GM19452 (cell line): Measurements from ENCODE around the gene DPP10.

ENCODE experiments used
- ATAC-seq: cut with Tn5 transposase; IDR thresholded peaks from one replicate; pipeline ENCODE4 v1.9.1; 2021; ENCODE audit not compliant: unreplicated experiment

Gene DPP10

DNA sequence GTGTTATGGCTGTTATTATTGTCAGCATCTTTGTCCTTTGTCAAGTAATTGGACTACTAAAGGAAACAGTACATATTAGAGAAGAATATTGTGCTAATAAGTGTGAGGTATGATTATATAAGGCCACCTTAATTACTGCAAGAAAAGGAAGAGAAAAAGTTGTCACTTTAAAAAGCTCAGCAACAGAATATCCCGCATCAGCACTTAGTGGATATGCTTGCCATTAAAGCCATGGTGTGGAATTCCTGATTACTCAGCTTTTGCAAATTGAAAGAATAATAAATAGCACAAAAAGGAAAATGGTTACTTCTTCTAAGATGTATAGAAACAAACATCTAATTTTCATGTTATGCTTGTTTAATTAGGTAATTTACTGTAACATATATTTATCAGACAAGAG is 347.5 kb downstream of the DPP10 start:
- no peak for ATAC-seq

DNA sequence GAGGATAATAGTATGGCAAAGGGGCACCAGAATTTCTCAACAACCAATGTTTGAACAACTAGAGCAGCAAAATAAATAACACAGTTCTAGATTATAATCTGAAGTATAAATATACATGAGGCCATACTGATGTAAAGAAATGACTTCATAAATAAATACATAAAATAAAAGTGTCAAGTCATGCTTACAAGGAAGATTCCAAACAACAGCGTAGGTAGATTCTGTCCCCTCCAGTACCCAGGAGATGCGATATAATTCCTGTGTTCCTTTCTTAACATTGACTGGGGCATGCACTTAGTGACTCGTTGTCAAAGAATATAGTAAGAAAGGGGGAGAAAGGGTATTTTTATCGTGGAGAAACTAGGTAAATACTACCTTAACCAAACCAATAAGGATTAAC is 355.1 kb downstream of the DPP10 start:
- ATAC-seq: no peak

DNA sequence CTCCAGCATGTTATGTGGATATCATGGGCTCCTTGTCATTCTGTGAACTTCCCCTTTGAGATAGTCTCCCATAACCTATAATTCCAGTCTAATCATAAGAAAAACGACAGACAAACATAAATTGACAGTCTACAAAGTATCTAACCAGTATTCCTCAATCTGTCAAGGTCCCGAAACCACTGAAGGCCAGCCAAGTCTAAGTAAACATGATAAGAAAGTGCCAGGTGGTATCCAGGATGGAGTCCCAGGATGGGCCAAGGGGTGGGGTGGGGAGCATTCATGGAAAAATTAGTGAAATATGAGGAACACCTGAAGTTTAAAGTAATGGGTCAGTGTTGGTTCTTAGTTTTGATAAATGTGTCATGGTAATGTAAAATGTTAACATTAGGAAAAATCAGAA is 355.5 kb downstream of the DPP10 start:
- ATAC-seq: no peak

DNA sequence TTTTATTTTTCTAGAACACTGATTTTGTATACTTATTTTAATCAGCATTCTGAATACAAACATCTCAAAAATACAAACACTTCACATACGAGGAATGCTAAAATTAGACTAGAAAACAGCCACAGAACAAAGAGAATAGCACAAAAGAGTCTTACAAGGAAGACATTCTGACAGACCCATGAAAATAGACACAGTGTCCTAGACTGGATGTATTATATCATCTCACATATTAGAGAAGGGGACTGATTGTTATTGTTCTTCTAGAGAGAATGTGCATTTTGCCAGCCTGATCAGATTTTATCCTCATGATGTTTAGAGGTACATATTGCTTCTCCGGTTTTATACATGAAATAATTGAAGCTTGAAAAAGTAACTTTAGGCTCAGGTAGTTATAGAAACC is 357.9 kb downstream of the DPP10 start:
- ATAC-seq: no peak

DNA sequence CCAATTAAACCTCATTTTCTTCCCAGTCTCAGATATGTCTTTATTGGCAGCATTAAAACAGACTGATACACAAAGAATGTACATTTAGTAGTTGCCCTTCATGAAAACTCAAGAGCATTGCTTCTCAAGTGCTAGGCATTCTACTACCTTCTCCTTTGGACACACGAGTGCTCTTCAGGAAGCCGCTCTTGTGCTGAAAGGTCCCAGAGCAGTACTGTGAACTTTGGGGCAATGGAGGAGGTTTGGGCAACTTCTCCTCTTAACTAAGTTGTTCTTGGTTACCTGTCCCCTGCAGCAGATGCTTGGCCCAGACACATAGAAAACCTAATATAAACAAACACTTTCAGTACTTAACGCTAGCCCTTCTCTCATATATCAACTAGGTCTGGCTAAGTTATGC is 362.8 kb downstream of the DPP10 start:
- no peak for ATAC-seq

DNA sequence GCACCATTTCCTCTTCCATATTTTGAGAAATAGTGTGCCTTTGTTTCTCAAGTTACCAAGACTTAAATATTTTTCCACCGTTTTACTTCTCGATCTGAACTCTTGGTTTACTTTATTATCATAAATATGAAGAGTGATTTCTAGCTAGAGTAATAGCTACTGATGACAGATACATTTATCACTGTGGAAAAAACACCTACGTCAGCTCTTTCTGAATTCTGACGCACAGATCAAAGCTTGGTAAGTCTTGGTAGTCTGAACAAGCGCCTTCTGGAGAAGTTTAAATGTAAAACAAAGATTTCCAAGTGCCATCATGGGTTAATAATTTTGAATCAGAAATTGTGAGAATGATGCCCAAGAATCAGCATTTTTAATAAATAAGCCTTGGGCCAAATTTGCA is 367.7 kb downstream of the DPP10 start:
- no peak for ATAC-seq

DNA sequence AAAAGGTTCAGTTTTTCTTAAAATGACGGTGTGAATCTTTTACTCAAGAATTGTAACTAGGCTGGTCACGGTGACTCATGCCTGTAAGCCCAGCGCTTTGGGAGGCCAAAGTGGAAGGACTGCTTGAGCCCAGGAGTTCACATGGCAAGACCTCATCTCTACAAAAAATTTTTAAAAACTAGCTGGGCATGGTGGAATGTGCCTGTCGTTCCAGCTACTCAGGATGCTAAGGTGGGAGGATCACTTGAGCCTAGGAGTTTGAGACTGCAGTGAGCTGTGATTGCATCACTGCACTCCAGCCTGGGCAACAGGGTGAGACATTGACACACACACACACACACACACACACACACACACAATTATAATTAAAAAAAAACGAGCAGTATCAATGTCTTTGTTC is 369.8 kb downstream of the DPP10 start:
- no peak for ATAC-seq

DNA sequence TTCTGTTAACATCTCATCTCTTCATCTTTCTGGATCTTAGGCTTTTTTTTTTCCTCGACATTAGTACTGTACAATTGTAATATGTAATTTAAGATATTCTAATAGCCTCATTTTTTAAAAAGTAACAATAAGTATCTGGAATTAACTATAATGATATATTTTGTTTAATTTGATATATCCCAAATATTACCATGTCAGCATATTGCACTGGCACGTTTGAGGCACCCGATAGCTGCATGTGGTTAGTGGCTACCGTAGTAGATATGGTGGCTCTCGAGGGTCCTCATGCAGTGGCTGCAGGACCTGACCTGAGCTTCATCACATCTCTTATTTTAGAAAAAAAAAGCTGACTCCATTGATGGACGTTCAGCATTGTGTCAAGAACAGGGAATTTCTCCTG is 371.9 kb downstream of the DPP10 start:
- ATAC-seq: no peak

DNA sequence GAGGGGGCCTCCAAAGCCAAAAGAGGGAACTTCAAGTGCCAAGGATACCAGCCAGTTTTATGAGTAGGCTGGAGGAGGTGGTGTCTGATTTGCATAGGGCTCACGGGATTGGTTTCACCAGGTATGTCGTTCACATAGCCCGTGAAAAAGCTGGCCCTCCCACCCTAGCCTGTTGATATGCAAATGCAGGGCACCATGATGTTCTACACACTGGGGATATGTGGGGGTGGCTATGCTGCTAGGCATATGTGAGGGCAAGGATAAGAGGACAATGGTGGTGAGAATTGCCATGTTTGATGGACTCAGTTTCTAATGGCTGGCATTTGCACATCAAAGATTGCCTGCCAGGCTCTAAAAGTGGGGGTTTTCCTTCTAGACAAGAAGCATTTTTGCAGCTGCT is 378.6 kb downstream of the DPP10 start:
- ATAC-seq: no peak

DNA sequence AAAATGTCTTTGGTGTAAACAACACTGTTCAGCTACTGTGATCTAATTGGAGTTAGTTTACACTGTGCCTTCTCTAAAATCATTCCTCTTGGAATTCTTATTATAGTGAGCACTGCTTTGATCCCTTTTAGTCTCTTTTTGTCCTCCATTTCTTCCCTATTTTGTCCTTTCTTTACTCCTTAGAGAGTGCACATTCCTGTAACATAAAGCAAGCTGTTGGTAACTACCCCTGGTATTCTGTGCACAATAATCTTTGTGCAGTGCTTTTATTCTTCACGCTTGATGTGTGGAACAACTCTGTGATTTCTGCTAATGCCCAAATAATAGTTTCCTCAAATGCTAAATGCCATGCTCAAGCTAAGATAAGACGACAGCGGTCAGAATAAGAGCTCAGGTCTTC is 401.5 kb downstream of the DPP10 start:
- no peak for ATAC-seq

DNA sequence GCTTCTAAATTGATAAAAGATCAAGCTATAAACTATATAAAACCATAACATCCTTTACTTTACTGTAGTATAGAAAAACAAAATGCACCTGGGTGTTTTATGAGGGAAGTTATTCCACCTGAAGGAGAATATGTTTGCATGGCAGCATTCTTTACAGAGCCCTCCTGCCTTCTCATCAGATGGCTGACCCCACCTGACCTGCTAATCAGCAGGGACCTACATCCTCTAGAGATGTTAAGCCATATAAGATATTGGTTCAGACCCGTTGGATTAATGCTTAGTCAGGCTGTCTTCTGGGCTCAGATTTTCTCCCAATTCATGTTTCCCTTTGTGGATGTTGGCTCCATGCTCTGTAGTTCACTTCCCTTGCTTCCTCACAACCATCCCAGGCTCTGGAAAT is 414.8 kb downstream of the DPP10 start:
- no peak for ATAC-seq

DNA sequence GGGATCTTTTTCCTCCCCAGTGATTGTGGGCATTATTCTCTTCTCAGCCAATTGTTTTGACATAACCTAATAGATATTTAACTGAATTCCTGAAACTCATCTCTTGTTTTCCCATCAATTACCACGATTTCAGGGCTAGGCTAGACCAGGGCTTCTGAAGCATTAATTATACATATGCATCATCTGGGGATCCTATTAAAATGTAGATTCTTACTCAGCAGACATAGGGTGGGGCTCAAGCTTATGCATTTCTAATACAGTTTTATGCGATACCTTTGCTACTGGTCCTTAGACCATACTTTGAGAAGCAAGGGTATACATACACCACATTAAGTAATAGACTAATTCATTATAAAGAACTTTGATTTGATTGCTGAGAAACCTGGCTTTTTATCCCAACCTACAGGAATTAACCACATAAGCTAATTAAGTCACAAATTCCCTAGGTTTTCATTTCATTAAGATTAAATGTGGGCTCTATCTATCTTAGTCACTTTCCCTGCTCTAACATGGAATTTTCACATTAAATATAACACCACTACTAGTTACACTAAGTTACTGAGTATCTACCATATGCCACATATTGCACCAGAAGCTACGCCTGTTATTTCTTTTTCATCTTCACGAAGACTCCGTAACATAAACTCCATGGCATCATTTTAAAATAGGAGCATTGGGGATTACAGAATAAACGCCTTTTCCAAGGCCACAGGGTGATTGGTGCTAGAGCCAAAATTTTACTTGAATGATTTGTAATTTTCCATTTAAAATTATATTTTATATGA is 417.5 kb downstream of the DPP10 start:
- ATAC-seq: no peak

DNA sequence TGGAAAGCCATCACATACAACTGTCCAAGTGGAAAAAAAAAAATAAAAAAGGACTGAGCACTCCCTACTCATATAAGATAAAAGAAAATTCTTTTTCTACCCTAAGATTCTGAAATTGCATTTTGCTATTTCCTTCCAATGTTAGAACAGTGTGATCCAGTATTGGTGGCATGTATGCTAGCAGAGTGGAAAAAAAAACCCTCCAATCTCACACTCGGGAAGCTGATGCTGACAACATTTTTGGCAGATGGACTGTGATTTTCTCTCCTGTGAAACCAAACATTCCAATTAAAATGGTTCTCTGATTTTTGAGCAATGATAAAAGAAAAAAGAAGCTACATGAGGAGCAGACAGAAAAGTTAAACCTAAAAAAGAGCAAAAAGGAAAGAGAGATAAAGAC is 419.8 kb downstream of the DPP10 start:
- no peak for ATAC-seq

DNA sequence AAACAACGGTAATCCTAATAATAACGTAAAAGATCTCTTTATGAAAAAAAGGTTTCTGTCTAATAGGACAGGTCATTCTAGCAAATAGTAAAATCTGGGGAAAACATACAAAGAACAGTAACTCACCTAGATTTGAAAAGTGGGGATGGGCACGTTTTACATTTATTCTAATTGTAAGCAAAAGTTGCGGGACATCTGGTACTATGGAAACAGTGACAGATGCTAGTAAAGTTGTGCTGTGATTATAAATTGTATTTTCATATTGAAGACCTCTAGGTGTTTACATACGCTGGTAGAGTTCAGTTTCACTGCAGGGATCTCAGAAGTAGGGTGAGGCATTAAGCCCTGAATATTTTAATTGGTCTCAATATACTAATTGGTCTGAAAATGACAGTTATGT is 422.5 kb downstream of the DPP10 start:
- no peak for ATAC-seq

DNA sequence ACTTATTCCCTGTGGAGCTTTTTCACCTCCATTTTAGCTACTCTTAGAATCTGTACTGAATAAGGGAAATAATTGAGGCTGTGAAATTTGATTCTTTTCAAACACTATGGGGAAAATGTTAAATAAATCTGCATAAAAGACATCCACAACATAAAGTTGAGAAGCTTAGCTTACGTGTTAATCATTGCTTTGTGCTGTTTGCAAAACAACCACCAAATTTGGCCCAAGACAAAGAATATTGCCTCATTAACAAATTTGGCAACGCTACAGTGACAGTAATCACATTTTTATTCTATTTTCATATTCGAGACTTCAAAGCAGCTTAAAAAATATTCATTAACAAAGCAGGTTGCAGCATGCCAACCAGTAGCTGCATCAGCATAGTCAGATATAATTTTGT is 437.6 kb downstream of the DPP10 start:
- no peak for ATAC-seq

DNA sequence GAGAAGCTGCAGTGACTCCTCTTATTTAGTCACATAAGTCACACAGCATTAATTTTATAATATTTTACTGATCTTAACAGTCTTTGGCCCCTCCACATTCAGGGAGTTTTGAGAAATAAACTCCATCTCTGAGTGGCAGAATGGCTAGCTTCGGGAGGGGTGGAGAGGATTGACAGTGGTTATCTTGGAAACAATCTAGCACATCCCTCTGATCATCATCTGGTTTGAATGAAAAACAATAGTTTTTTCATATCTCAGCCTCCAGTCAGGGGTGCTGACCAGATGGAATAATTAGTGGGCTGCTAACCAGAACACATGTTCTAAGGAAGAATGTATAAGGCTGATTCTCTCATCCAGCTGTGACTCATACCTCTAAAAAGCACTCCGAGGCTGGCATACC is 477.5 kb downstream of the DPP10 start:
- ATAC-seq: no peak

DNA sequence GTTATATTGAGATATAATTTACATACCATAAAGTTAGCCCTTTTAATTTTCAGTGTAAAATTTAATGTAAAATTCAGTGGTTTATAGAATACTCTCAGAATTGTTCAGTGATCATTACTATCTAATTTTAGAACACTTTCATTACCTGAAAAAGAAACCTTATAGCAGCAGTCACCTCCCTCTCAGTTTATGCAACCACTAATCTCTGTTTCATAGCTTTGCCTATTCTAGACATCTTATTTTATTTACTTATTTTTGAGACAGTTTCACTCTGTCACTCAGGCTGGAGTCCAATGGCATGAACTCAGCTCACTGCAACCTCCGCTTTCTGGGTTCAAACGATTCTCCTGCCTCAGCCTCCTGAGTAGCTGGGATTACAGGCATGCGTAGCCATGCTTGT is 479.6 kb downstream of the DPP10 start:
- ATAC-seq: no peak

DNA sequence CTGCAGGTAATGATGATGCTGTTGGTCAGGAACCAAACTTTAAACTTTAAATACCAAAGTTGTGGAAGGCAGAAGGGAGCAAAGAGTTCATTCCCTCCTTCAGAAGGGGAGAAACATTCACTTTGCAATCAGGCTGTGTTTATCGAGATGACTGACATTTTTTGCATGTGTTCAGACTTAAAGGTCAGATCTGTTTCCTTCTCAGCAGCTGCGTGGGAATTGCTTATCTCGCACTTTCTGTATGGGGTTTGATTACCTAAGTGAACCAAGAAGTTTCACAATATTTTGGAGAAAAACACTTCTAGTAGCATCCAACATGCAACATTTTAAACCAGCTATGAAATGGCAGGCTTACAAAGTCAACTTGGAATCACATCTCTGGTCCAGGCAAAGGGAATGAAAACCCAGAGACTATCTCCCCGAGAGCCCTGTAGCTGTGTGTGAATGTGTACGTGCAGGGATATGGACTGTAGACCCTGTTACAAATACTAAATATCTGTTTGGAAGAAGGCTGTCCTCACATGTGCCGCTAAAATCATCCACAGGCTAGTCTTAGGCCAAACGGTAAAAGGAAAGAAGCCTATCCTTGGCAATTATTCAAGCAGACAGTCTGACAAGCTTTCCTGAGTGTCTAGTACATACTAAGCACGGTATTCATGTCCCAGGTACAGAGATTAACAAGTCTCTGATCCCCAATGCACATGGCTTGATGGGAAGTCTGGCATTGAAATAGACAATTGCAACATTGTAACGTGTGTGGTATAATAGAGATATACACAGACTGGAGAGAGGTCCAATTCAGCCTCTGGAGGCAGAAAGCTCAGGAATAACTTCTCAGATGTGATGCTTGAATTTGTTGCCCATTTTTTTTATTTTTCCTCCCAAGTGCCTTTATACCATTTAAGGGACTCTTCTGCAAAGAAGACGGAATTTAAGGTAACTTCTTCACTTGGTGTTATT is 483.1 kb downstream of the DPP10 start:
- ATAC-seq: no peak

DNA sequence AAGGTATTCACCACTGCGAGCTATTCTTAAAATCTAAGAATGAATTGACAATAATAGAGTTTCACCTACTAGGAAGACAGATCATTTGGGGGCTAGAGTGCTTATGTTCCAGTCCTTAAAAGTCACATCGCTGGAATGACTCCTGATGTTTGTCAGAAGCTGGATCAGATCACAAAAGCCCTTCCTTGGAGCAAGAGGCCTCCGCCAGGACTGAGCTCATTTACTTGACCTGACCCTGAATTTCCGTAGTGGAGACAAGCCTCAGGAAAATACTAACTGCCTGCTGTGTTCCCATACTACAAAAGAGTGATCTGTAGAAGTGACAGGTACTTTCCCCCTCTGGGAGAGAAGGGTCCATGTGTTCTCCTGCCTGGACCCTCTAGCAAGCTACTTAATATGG is 483.9 kb downstream of the DPP10 start:
- no peak for ATAC-seq

DNA sequence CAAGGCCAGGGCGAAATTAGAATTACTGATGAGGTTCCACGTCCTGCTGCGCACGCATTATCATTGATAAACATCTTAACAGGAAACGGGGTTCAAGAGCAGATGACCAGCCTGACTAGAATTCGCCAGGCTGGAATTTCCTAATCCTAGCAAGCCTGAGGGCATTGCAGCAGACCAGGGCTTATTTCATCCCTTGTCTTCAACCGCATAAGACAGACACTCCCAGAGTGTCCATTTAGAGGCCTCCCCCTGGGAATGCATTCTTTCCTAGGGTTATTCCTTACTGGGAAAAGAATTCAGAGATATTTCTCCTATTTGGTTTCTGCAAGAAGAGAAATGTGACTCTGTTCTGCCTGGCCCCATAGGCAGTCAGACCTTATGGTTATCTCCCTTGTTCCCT is 486.8 kb downstream of the DPP10 start:
- no peak for ATAC-seq

DNA sequence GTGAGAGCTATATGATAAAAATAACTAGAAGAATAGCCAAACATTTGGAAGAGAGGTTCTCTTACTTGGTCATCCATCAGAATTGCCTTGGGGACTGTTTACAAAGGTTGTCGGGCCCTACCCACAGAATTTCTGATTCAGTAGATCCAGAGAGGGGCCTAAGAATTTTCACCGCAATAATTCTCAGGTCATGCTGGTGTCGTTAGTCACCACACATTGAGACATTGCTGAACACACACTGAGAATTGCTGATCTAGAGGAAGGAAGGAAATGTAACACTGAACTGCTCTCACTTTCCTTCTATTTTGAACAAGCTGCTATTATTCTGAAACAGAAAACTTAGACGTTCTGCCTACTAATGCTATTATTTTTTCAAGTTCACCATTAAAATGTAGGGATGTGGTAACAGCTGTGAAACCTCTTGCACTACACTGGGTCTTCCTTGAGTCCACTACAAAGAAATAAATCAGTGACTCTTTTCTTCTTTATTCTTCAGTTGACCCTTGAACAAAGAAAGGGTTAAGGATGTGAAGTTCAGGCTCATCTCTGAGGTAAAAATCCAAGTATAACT is 491.3 kb downstream of the DPP10 start:
- no peak for ATAC-seq

DNA sequence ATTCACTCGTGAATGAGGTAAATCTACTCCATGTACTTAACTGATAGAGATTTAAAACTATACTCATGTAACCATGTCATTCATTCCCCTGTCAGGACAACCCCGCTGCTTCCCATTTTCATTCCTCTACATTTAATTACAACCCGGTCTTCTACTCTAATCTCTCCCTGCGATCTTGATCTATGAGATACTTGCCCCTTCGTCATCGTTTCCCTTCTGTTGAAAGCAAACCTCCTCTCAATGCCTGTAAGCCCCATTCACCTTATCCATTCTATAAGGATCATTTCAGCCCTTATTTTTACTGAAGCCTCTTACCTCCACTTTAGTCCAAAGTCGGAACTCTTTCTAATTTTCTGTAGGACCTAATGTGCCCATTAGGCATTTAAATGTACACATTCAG is 492.6 kb downstream of the DPP10 start:
- no peak for ATAC-seq
